SK-N-SH (cell line): ENCODE data around the gene ZNF786. TPM values are rescaled to one million over a fixed set of nuclear protein-coding genes. Genes with fewer than 3 reads are reported as not detected.
"Not testable (repeated sequence)": the region's sequence is repeated elsewhere in the genome, so short reads cannot be mapped to it uniquely, and the experiment has no call there.

Experiments used
- CTCF ChIA-PET: fragments of 300-600, 350-600 bp; formaldehyde crosslinking; extraction: SDS; loops from one replicate; lab custom pipeline; 2021; lab: Yijun Ruan, JAX
- POLR2A ChIA-PET: fragments of 350-600 bp; sonication (Branson Sonifier 250); formaldehyde crosslinking; extraction: SDS; loops from one replicate; lab custom pipeline; 2020; ENCODE audit warnings: antibody characterized with exemption, inconsistent platforms; lab: Yijun Ruan, JAX
- DNase-seq: peaks from one replicate; pipeline ENCODE4 v3.0.0; 2012
- H2AFZ ChIP-seq: fragments of 200-600 bp; sonication (generic); 2 replicates; pipeline ENCODE4 v1.8.1; 2016; ENCODE audit warnings: antibody characterized with exemption, mild to moderate bottlenecking, low read depth
- H3F3A ChIP-seq: fragments of 200-600 bp; sonication (generic); replicated peaks from 2 replicates; pipeline ENCODE3; 2016; ENCODE audit warnings: antibody characterized with exemption, mild to moderate bottlenecking; ENCODE audit not compliant: insufficient read depth
- H3K27ac ChIP-seq, 2 experiments: fragments of 200-500 bp in 1 of 2; fragments of 200-600 bp in 1 of 2; sonication (Bioruptor generic) in 1 of 2; sonication (generic), shearing (Covaris generic) in 1 of 2; 2 replicates each; pipeline versions ENCODE4 v1.5.1 to v1.6.1; 2014 to 2016; ENCODE audit warnings: low read depth in 2 of 2, inconsistent platforms in 1 of 2, low read length in 1 of 2, mild to moderate bottlenecking in 1 of 2, mixed read lengths in 1 of 2
- H3K27me3 ChIP-seq: fragments of 200-600 bp; sonication (generic), shearing (Covaris generic); 2 replicates; pipeline ENCODE4 v1.6.1; 2016; ENCODE audit warnings: mixed run types; ENCODE audit not compliant: insufficient read depth
- H3K36me3 ChIP-seq, 2 experiments: fragments of 200-500 bp in 1 of 2; fragments of 200-600 bp in 1 of 2; sonication (Bioruptor generic) in 1 of 2; sonication (generic) in 1 of 2; replicated peaks in 1 of 2; 2 replicates each; pipeline versions ENCODE3 to v1.5.1; 2014 to 2016; ENCODE audit warnings: low read length in 1 of 2, mild to moderate bottlenecking in 1 of 2; ENCODE audit not compliant: insufficient read depth in 2 of 2, control insufficient read depth in 1 of 2
- H3K4me1 ChIP-seq, 2 experiments: fragments of 200-500 bp in 1 of 2; fragments of 200-600 bp in 1 of 2; sonication (Bioruptor generic) in 1 of 2; sonication (generic), shearing (Covaris generic) in 1 of 2; 2 replicates each; pipeline versions ENCODE4 v1.5.1 to v1.6.1; 2014 to 2016; ENCODE audit warnings: low read depth in 1 of 2, low read length in 1 of 2, mixed run types in 1 of 2; ENCODE audit not compliant: insufficient read depth in 2 of 2, control insufficient read depth in 1 of 2
- H3K4me2 ChIP-seq: fragments of 200-600 bp; sonication (generic), shearing (Covaris generic); 2 replicates; pipeline ENCODE4 v1.6.1; 2017; ENCODE audit warnings: mixed run types
- H3K4me3 ChIP-seq, 2 experiments: fragments of 200-500 bp in 1 of 2; fragments of 200-600 bp in 1 of 2; sonication (Bioruptor generic) in 1 of 2; sonication (generic), shearing (Covaris generic) in 1 of 2; 2 replicates each; pipeline versions ENCODE4 v1.5.1 to v1.8.1; 2014 to 2016; ENCODE audit warnings: low read depth in 2 of 2, inconsistent platforms in 1 of 2, low read length in 1 of 2, mild to moderate bottlenecking in 1 of 2, mixed read lengths in 1 of 2, moderate library complexity in 1 of 2
- H3K79me2 ChIP-seq: fragments of 200-600 bp; sonication (generic); 2 replicates; pipeline ENCODE4 v1.8.1; 2017; ENCODE audit warnings: mild to moderate bottlenecking; ENCODE audit not compliant: insufficient read depth
- H3K9ac ChIP-seq: fragments of 200-600 bp; sonication (generic); 2 replicates; pipeline ENCODE4 v1.6.1; 2017; ENCODE audit warnings: mixed run types
- H3K9me2 ChIP-seq: fragments of 200-600 bp; sonication (generic); 2 replicates; pipeline ENCODE4 v1.6.1; 2017; ENCODE audit warnings: mixed run types
- H3K9me3 ChIP-seq: fragments of 200-600 bp; sonication (generic); 2 replicates; pipeline ENCODE4 v1.6.1; 2017; ENCODE audit warnings: mixed run types, mild to moderate bottlenecking, moderate library complexity
- H4K20me1 ChIP-seq: fragments of 200-600 bp; sonication (generic); 2 replicates; pipeline ENCODE4 v1.6.1; 2017; ENCODE audit warnings: mild to moderate bottlenecking, mixed run types; ENCODE audit not compliant: insufficient read depth
- ELF1 ChIP-seq: IDR thresholded peaks from 2 replicates; pipeline ENCODE4 v1.4.0; 2012
- EP300 ChIP-seq, 2 experiments: IDR thresholded peaks; 2 replicates each; pipeline versions ENCODE4 v1.4.0 to v1.6.1; 2012; ENCODE audit warnings: borderline replicate concordance in 1 of 2, low read depth in 1 of 2, low read length in 1 of 2
- EZH2phosphoT487 ChIP-seq: fragments of 200-600 bp; sonication (generic); IDR thresholded peaks from 2 replicates; pipeline ENCODE4 v1.6.1; 2017; ENCODE audit warnings: low read depth, mixed run types, mild to moderate bottlenecking, antibody characterized with exemption, moderate library complexity, borderline replicate concordance
- FOSL2 ChIP-seq: IDR thresholded peaks from 2 replicates; pipeline ENCODE4 v1.4.0; 2012; ENCODE audit warnings: low read depth, mild to moderate bottlenecking, moderate library complexity, borderline replicate concordance
- GABPA ChIP-seq: IDR thresholded peaks from 2 replicates; pipeline ENCODE4 v1.4.0; 2012; ENCODE audit warnings: low read depth, mild to moderate bottlenecking
- IRF3 ChIP-seq: fragments of 150-350 bp; IDR thresholded peaks from 2 replicates; pipeline ENCODE4 v1.6.1; 2016; ENCODE audit warnings: mild to moderate bottlenecking, low read depth, low read length
- JUND ChIP-seq: IDR thresholded peaks from 2 replicates; pipeline ENCODE4 v1.4.0; 2012
- RFX5 ChIP-seq: IDR thresholded peaks from 2 replicates; pipeline ENCODE4 v1.6.1; 2012; ENCODE audit warnings: mild to moderate bottlenecking, improper control_type of control experiment, low read length
- RXRA ChIP-seq: IDR thresholded peaks from 2 replicates; pipeline ENCODE4 v1.4.0; 2012; ENCODE audit warnings: low read depth, mild to moderate bottlenecking, borderline replicate concordance
- SIN3A ChIP-seq: IDR thresholded peaks from 2 replicates; pipeline ENCODE4 v1.6.1; 2012; ENCODE audit warnings: low read depth, mild to moderate bottlenecking, low read length, moderate library complexity, borderline replicate concordance
- TCF12 ChIP-seq: IDR thresholded peaks from 2 replicates; pipeline ENCODE4 v1.4.0; 2012
- YY1 ChIP-seq: IDR thresholded peaks from 2 replicates; pipeline ENCODE4 v1.4.0; 2012; ENCODE audit warnings: low read depth, mild to moderate bottlenecking
- ZBTB33 ChIP-seq: IDR thresholded peaks from 2 replicates; pipeline ENCODE4 v1.4.0; 2012; ENCODE audit warnings: low read depth, borderline replicate concordance
- WGBS: methylation state at CpG from one replicate; pipeline ENCODE4 v1.1.6; 2017; ENCODE audit warnings: low lambda C conversion rate; 5-methylcytosine and 5-hydroxymethylcytosine counted together
- polyA plus RNA-seq, 3 experiments: library from polyadenylated mRNA; depleted of rRNA; stranded (reverse); fragments of >200 nt; gene quantifications; 2 replicates each; pipeline ENCODE4 v1.2.3, GENCODE V29; 2012

The ZNF786 gene
- polyA plus RNA-seq, 1 of the 3 experiments (the other 2 are of a cell fraction), result 5.0 TPM

GRCh38 chr7:149063476-149063875, 27.0 kb downstream of the ZNF786 start:
- Histone ChIP-seq H3K9me3 (no peaks in the 10 kb centered on the region), H3K27ac (no peak overlapping the region), H3F3A (peaks cover 29% of the 10 kb centered on the region), H3K36me3 (peaks cover 4 to 10% of the 10 kb centered on the region in 2 experiments), H3K4me2 (no peak overlapping the region), H4K20me1 (no peaks in the 10 kb centered on the region), H3K4me3 (no peak overlapping the region), H3K27me3 (no peaks in the 10 kb centered on the region), H3K4me1 (no peaks in the 10 kb centered on the region), H2AFZ (no peak overlapping the region), H3K9me2 (no peaks in the 10 kb centered on the region), H3K9ac (no peak overlapping the region), H3K79me2 (no peaks in the 10 kb centered on the region)
- no peak for DNase-seq
- TF ChIP-seq ZBTB33, result no peak
- TF ChIP-seq TCF12, result no peak
- no peak for TF ChIP-seq GABPA
- no peak for TF ChIP-seq JUND
- TF ChIP-seq IRF3, result no peak
- no peak for TF ChIP-seq SIN3A
- no peak for TF ChIP-seq FOSL2
- TF ChIP-seq RXRA, result no peak
- no peak for TF ChIP-seq ELF1
- TF ChIP-seq EZH2phosphoT487, result no peak
- no peak for TF ChIP-seq YY1
- no peak for TF ChIP-seq EP300 (IDR thresholded peaks at IDR 0.05; ENCODE audit: borderline replicate concordance in 1 of 2, low read depth in 1 of 2, low read length in 1 of 2)
- TF ChIP-seq RFX5, result no peak
- ChIA-PET CTCF (interaction anchor here (2.8 to 7.7 kb wide), 2 partner anchors 14 to 60 kb away, joined by 22 to 113 read pairs; no protein-coding TSS in a partner anchor), POLR2A (no interaction called here)

- POLR2A ChIA-PET, result interaction anchor here (0.6 kb wide), 1 partner anchor 57 kb away, joined by 6 read pairs; no protein-coding TSS in a partner anchor
- WGBS, result 89% methylated on average over 10 of the region's 10 CpGs
These were observed 28.2 kb downstream of the ZNF786 start for GRCh38 chr7:149062217-149062899.

More at GRCh38 chr7:149062217-149062899, 28.2 kb downstream of the ZNF786 start:
- H3K9me2 ChIP-seq, H4K20me1 ChIP-seq, H3K36me3 ChIP-seq, H3K4me2 ChIP-seq, H3K4me1 ChIP-seq, H3K4me3 ChIP-seq, H2AFZ ChIP-seq, H3K27me3 ChIP-seq, DNase-seq, H3K27ac ChIP-seq, H3K9ac ChIP-seq, H3K79me2 ChIP-seq, H3K9me3 ChIP-seq: not testable (repeated sequence)
- H3F3A ChIP-seq, result peaks cover 29% of the 10 kb centered on the region
- CTCF ChIA-PET, result interaction anchor here (1.0 to 1.5 kb wide), 3 partner anchors 22 to 57 kb away, joined by 3 to 4 read pairs (median 4); no protein-coding TSS in a partner anchor
